GM13976 (cell line): ENCODE data around the gene CCNQ.

ENCODE experiments used
- DNase-seq: peaks from one replicate; pipeline ENCODE4 v3.0.0; 2012; ENCODE audit warnings: low spot score
- CTCF ChIP-seq: IDR thresholded peaks from 2 replicates; pipeline ENCODE4 v1.5.1; 2012; ENCODE audit warnings: borderline replicate concordance, mild to moderate bottlenecking; ENCODE audit not compliant: insufficient read depth; ENCODE audit errors: extremely low read depth, missing control alignments, control extremely low read depth
- in situ Hi-C: fragments of 300-500 bp; cut with MboI; formaldehyde crosslinking; loops from one replicate; pipeline ENCODE4 v1.12.0; 2022; ENCODE audit warnings: low sequenced_read_pairs, mixed read lengths, inconsistent platforms; ENCODE audit not compliant: unreplicated experiment

Gene CCNQ

GRCh38 chrX:153635788-153636668, 37.1 kb upstream of the CCNQ start:
- in situ Hi-C loops: no loop called here
- TF ChIP-seq CTCF: peak; percentile 37

DNA sequence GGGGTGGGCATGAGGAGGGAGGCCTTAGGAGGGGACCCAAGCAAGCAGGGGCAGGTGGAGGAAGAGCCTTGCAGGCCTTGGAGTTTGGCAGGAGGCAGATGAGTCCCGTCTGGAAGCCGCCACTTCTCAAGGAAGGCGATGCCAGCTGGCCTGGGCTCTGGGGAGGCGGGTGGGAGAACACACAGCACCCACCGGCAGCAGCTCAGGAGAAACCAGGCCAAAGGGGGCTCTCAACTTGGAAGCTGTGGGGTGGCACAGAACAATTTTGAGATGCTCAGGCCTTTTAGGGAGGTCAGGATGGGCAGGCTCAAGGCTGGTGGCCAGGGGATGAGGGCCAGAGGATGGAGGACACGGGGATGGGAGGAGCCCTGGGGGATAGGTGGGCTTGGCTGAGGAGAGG, 36.4 kb upstream of the CCNQ start:
- no peak for TF ChIP-seq CTCF
- in situ Hi-C loops: no loop called here
- no peak for DNase-seq

More at GRCh38 chrX:153635788-153636668, 37.1 kb upstream of the CCNQ start:
- DNase-seq: no peak

GRCh38 chrX:153634832-153635231, 35.9 kb upstream of the CCNQ start:
- DNase-seq: no peak
- in situ Hi-C loops: no loop called here
- TF ChIP-seq CTCF: no peak

DNA sequence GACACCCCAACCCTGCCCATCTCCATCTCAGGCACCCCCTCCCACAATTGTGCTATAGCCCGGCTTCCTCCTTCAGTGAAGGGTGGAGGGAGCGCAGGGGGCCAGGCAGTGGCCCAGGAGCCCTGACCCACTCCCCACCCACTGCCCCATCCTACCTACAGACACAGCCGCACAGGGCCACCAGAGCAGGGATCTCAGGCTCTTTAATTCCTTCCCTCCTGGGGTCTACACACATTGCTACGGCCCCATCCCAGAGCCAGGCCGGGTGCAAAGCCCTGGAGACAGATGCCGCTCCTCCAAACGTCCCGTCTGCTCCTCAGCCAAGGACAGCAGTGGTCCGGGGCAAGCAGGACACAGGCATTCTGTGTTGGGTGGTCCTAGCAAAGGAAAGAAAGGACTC, 35.3 kb upstream of the CCNQ start:
- TF ChIP-seq CTCF: no peak
- no peak for DNase-seq
- in situ Hi-C loops: no loop called here

- in situ Hi-C loops: no loop called here
- no peak for DNase-seq
These were observed 34.8 kb upstream of the CCNQ start for GRCh38 chrX:153633607-153634180.

GRCh38 chrX:153633048-153633447, 34.1 kb upstream of the CCNQ start:
- TF ChIP-seq CTCF: no peak
- DNase-seq: no peak
- in situ Hi-C loops: no loop called here

More at GRCh38 chrX:153633607-153634180, 34.8 kb upstream of the CCNQ start:
- TF ChIP-seq CTCF: no peak
